Mesenteric fat pad (tissue), 1 donor: ENCODE results near the gene KPNA6. TPM values are rescaled to one million over a fixed set of nuclear protein-coding genes. Genes with fewer than 3 reads are reported as not detected.

Experiments used
- DNase-seq: peaks from one replicate; pipeline ENCODE4 v3.0.0-alpha.2; 2020; ENCODE audit warnings: low spot score
- microRNA-seq: library from miRNA; unstranded; fragments of <30 nt; microRNA quantifications from one replicate; pipeline ENCODE4 v1.2.0, GENCODE V29; 2020; ENCODE audit warnings: borderline number of aligned reads
- total RNA-seq: library from RNA; stranded (reverse); fragmentation: NEBNext Ultra II Directional; extraction: Animal tissue kit (Norgen Biotek cat#: 25700); gene quantifications from one replicate; pipeline ENCODE4 v1.2.1, GENCODE V29; 2021
- donor health status: DM: yes; HTN: yes; CAD: no.

KPNA6 gene
- total RNA-seq, 1 donor from 2014 or later: 73.7 TPM

GRCh38 chr1:32215629-32216480 is 108.0 kb downstream of the KPNA6 start:
- DNase-seq: no peak

- no peak for DNase-seq
Observed at GRCh38 chr1:32216566-32216965, 108.7 kb downstream of the KPNA6 start.

- no peak for DNase-seq
Observed at GRCh38 chr1:32219022-32219421, 111.2 kb downstream of the KPNA6 start.

- DNase-seq: no peak
Observed at GRCh38 chr1:32220746-32221580, 113.1 kb downstream of the KPNA6 start.

- no peak for DNase-seq
Observed at GRCh38 chr1:32221581-32221979, 113.7 kb downstream of the KPNA6 start.

- peak; percentile 96 for DNase-seq
Observed at GRCh38 chr1:32221980-32222755, 114.3 kb downstream of the KPNA6 start, which contains the start of the genes EIF3I and TMEM234. Gene EIF3I (plus strand): TSS chr1:32222407. CDS start chr1:32222442, 35 bp downstream. Gene TMEM234 (minus strand): TSS chr1:32222353. CDS start chr1:32222322, 31 bp downstream.

GRCh38 chr1:32223683-32224082 is 115.8 kb downstream of the KPNA6 start:
- DNase-seq: no peak

- DNase-seq: no peak
Observed at GRCh38 chr1:32224285-32224684, 116.4 kb downstream of the KPNA6 start.

Small RNA genes lying within 50 kb of the gene (microRNA-seq; reads per million reads assigned to microRNA genes)
- not detected for gene MIR5585

Other genes with a start within 250 kb of the KPNA6 start
- 472 TPM for gene PTP4A2, start 169.7 kb upstream of the KPNA6 start, total RNA-seq
- gene KHDRBS1, start 94.2 kb upstream of the KPNA6 start, total RNA-seq: 80.1 TPM
- 15.6 TPM for gene TMEM39B, start 35.1 kb upstream of the KPNA6 start, total RNA-seq
- gene TXLNA, start 71.6 kb downstream of the KPNA6 start, total RNA-seq: 54.5 TPM
- gene CCDC28B, start 92.5 kb downstream of the KPNA6 start, total RNA-seq: 3.5 TPM
- 0.67 TPM for gene IQCC, start 97.6 kb downstream of the KPNA6 start, total RNA-seq
- gene DCDC2B, start 101.0 kb downstream of the KPNA6 start, total RNA-seq: not detected
- gene TMEM234, start 114.3 kb downstream of the KPNA6 start, total RNA-seq: 18.4 TPM
- gene EIF3I, start 114.4 kb downstream of the KPNA6 start, total RNA-seq: 160 TPM
- gene FAM167B, start 139.2 kb downstream of the KPNA6 start, total RNA-seq: 7.5 TPM
- 1.8 TPM for gene LCK, start 143.2 kb downstream of the KPNA6 start, total RNA-seq
- gene HDAC1, start 184.0 kb downstream of the KPNA6 start, total RNA-seq: 32.3 TPM
- gene MARCKSL1, start 228.2 kb downstream of the KPNA6 start, total RNA-seq: 51.8 TPM